ENCODE measurements around the gene ZFR2. TPM values are rescaled to one million over a fixed set of nuclear protein-coding genes. Genes with fewer than 3 reads are reported as not detected.
A peak's percentile ranks its signal among the peaks of the same experiment; 100 is the strongest.

ZFR2 gene
- total RNA-seq, 2 donors from 2014 or later, result not detected

DNA sequence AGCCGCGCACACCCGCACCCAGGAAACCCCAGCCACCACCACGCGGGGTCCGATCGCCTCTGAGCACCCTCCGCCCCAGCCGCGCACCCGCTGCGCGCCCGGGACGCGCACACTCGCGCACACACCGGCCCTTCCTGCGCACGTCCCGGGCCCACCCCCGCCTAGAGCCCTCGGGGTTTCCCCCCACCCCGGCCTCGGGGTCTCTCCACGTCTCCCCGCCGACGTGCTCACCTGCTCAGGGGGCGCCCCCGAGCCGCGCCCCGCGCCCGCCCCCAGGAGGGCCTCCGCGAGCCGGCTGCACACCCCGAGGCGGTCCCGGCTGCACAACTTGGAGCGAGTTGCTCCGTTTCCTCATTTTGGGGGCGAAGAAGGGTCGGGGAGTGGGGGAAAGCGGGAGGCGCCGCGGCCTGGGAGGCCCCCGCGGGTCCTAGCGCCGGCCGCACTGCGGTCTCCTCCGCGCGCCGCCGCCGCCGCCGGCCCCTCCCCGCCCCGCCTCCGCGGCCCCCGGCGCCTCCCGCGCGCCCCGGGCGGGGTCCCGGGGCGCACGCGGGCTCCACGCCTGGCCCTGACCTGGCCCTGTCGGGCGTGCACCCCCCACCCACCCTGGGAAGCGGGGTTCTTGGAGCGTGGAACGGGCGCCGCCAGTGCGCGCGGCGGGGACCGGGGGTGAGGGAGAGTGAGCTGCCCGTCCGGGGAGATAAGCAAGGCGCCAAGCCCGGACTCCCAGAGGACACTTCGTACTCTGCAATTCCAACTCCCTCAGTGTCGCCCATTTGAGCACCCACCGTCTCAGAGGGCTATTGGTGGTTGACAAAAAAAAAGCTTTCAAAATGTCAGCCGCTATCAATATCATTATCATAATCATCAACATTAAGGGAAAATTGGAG is 82.7 kb downstream of the ZFR2 start, which contains the start of gene MATK:
Gene MATK, minus strand, starts transcription at position 444 of the 887 bp plus-strand sequence. CDS start 1,246 bp downstream, outside the sequence.
- peaks cover 7% of the 10 kb centered on the region for H3K27me3 ChIP-seq
- H3K4me3 ChIP-seq, result peak within 1 kb of the TSS; percentile 20
- no peaks in the 10 kb centered on the region for H3K36me3 ChIP-seq
- H3K9ac ChIP-seq (ENCODE audit: low read depth in 2 of 2, low read length in 2 of 2), result no peak within 1 kb of the TSS
- no peaks in the 10 kb centered on the region for H3K4me1 ChIP-seq
- TF ChIP-seq, protein P1, sequence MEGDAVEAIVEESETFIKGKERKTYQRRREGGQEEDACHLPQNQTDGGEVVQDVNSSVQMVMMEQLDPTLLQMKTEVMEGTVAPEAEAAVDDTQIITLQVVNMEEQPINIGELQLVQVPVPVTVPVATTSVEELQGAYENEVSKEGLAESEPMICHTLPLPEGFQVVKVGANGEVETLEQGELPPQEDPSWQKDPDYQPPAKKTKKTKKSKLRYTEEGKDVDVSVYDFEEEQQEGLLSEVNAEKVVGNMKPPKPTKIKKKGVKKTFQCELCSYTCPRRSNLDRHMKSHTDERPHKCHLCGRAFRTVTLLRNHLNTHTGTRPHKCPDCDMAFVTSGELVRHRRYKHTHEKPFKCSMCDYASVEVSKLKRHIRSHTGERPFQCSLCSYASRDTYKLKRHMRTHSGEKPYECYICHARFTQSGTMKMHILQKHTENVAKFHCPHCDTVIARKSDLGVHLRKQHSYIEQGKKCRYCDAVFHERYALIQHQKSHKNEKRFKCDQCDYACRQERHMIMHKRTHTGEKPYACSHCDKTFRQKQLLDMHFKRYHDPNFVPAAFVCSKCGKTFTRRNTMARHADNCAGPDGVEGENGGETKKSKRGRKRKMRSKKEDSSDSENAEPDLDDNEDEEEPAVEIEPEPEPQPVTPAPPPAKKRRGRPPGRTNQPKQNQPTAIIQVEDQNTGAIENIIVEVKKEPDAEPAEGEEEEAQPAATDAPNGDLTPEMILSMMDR (IDR thresholded peaks at IDR 0.05), result no peak
- DNase-seq, result no peak
- intact Hi-C loops (cut with DNase I), result no loop called here
- no peak within 1 kb of the TSS for H3K27ac ChIP-seq
- H3K9me3 ChIP-seq, result no peaks in the 10 kb centered on the region

DNA sequence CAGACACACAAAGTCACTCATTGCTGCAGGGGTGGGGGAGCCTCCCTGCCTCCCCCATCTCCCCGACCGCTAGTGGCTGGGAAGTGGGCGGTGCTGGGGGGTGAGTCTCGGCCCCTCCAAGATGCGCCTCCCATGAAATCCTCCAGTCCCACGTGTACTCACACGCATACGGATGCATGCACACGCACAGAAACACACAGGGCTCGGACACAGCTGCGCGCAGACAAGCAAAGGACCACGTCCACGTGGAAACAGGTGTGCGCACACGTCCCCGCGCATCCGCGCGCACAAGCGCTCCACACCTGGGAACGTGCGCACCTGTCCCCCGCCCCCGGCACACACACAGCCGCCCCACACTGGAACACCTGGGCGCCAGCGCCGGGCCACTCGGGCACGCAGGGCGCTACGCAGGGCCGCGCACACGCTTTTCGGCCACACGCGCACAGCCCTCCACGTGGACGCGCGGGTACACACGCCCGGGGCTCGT is 83.3 kb downstream of the ZFR2 start:
- H3K9ac ChIP-seq (ENCODE audit: low read depth in 2 of 2, low read length in 2 of 2), result no peak overlapping the region
- H3K4me1 ChIP-seq, result no peaks in the 10 kb centered on the region
- no peak for DNase-seq
- TF ChIP-seq, protein P1 (IDR thresholded peaks at IDR 0.05), result no peak
- peak overlapping the region; percentile 20 for H3K4me3 ChIP-seq
- no peaks in the 10 kb centered on the region for H3K9me3 ChIP-seq
- H3K36me3 ChIP-seq, result no peaks in the 10 kb centered on the region
- peaks cover 7% of the 10 kb centered on the region for H3K27me3 ChIP-seq
- no peak overlapping the region for H3K27ac ChIP-seq
- intact Hi-C loops (cut with DNase I), result no loop called here

DNA sequence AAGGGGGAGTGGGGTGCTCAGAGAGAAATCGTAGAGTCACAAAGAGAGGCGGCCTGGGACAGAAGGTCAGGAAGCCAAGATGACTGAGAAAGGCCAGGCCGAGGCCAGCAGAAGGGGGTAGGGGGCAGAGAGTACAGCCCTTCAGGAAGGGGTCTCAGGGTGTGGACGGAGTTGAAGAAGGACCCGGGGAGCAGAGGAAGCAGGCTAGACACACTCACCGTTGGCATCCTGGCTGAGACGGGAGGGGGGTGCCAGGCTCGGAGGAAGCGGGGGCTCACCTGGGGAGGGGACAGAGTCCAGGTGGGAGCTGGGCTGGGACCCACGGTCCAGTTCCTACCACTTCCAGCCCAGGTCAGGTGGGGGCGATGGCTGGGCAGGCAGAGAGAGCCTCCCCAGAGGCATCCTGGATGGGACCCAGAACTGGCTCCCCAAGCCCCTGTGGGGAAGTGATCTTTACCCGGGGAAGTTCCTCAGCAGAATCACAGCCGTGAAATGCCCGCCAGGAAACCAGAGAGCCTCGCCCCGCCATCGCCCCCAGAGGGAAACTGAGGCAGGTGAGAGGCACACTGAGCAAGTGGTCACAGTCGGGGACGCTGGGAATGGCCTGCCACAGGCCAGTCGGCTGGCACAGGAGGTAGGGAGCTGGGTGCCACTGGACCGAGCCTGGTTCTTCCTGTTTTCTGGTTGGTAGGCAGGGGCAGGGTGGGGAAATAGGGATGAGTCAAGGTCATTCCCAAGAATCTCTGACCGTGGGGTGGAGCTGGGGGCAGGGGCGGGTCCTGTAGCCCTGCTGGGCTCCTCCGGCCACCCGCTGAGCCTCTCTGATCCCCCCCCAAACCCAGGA is 84.0 kb downstream of the ZFR2 start:
- no peaks in the 10 kb centered on the region for H3K4me1 ChIP-seq
- intact Hi-C loops (cut with DNase I), result no loop called here
- peak overlapping the region in 1 of 2 donors; percentile 12 for H3K9ac ChIP-seq (ENCODE audit: low read depth in 2 of 2, low read length in 2 of 2)
- H3K4me3 ChIP-seq, result no peak overlapping the region
- H3K27ac ChIP-seq, result no peak overlapping the region
- H3K36me3 ChIP-seq, result no peaks in the 10 kb centered on the region
- H3K27me3 ChIP-seq, result peaks cover 7% of the 10 kb centered on the region
- no peaks in the 10 kb centered on the region for H3K9me3 ChIP-seq
- no peak for DNase-seq
- TF ChIP-seq, protein P1 (IDR thresholded peaks at IDR 0.05), result no peak

DNA sequence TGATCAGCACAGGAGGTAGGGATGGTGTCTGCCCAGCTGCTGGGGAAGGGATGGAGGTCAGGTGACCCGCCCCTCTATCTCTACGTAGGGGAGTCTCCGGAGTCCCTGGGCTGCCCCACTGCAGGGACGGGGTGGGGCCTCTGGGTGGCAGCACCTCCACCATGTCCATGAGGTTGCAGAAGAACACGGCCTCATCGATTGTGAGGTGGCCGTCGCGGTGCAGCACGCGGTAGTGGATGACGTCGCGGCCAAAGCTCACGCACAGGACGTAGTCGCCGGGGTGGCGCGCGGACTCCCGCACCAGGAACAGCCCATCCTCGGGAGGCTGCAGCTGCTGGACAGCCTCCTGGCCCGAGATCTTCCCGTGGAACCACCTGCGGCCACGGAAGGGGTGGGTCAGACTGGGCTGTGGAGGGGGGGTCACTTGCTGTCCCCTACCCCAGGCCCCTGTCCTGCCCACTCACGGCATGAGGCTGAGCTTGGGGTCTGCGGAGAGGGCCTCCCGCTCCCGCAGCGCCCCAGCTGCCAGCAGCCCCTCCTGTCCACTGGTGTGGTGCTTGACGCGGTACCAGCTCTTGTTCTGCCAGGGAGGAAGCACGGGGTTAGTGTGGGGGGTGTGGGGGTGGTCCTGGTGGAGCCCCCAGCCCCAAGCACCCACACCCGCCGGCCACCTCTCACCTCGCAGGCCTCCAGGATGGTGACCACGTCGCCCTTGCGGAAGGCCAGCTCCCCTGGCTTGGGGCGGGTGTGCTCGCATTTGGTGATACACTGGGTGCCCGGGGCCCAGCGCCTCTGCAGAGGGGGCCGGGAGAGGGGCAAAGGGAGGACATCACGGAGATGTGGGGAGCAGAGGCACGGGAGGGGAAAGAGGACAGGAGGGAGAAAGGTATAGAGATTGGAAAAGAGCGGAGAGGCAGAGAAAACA is 84.9 kb downstream of the ZFR2 start:
- DNase-seq, result no peak
- Histone ChIP-seq H3K4me1 (no peaks in the 10 kb centered on the region), H3K27me3 (peaks cover 7% of the 10 kb centered on the region), H3K4me3 (no peak overlapping the region), H3K9ac (ENCODE audit: low read depth in 2 of 2, low read length in 2 of 2) (peak overlapping the region in 1 of 2 donors; percentile 12), H3K36me3 (no peaks in the 10 kb centered on the region), H3K27ac (no peak overlapping the region), H3K9me3 (no peaks in the 10 kb centered on the region)
- TF ChIP-seq, protein P1 (IDR thresholded peaks at IDR 0.05), result peak; percentile 28
- intact Hi-C loops (cut with DNase I), result no loop called here
